T-helper 1 cell treated with Interleukin-12 subunit alpha and Interleukin-12 subunit beta and Interleukin-4 antibody, amounts not matched to agents 30 μg/mL and 1 μg/mL, for 36 hours (primary cell): ENCODE data around the gene SETBP1.

Experiments used
- H3K27ac Mint-ChIP-seq: one replicate; pipeline ENCODE4 v1.8.0; 2021; ENCODE audit warnings: mild to moderate bottlenecking, mixed read lengths
- H3K27me3 Mint-ChIP-seq: one replicate; pipeline ENCODE4 v1.8.0; 2021; ENCODE audit warnings: low read depth, mixed read lengths
- H3K36me3 Mint-ChIP-seq: one replicate; pipeline ENCODE4 v1.8.0; 2021; ENCODE audit warnings: low read depth, mixed read lengths
- H3K4me1 Mint-ChIP-seq: one replicate; pipeline ENCODE4 v1.8.0; 2021; ENCODE audit warnings: low read depth, mixed read lengths
- H3K4me3 Mint-ChIP-seq: one replicate; pipeline ENCODE4 v1.8.0; 2021; ENCODE audit warnings: mild to moderate bottlenecking, moderate library complexity, mixed read lengths
- H3K9me3 Mint-ChIP-seq: one replicate; pipeline ENCODE4 v1.8.0; 2021; ENCODE audit warnings: mixed read lengths

Gene SETBP1

GRCh38 chr18:44680273-44681075 lies at the start of gene SETBP1:
Gene SETBP1, plus strand, starts transcription at chr18:44680888. Its CDS starts 20,459 bp downstream, at chr18:44701347.
- Mint-ChIP-seq H3K4me1 (peaks cover 8% of the 10 kb centered on the region), H3K36me3 (no peaks in the 10 kb centered on the region), H3K27me3 (peaks cover 16% of the 10 kb centered on the region), H3K4me3 (peak within 1 kb of the TSS; percentile 76), H3K9me3 (no peaks in the 10 kb centered on the region), H3K27ac (peak within 1 kb of the TSS; percentile 76)

- H3K4me3 Mint-ChIP-seq: no peak overlapping the region
- no peak overlapping the region for H3K27ac Mint-ChIP-seq
- no peaks in the 10 kb centered on the region for H3K36me3 Mint-ChIP-seq
- H3K4me1 Mint-ChIP-seq: peaks cover 5% of the 10 kb centered on the region
- H3K9me3 Mint-ChIP-seq: no peaks in the 10 kb centered on the region
- H3K27me3 Mint-ChIP-seq: no peaks in the 10 kb centered on the region
Measured at GRCh38 chr18:44632469-44633145, 48.1 kb upstream of the SETBP1 start.

- no peaks in the 10 kb centered on the region for H3K9me3 Mint-ChIP-seq
- no peaks in the 10 kb centered on the region for H3K36me3 Mint-ChIP-seq
- no peak overlapping the region for H3K4me3 Mint-ChIP-seq
- H3K27me3 Mint-ChIP-seq: no peaks in the 10 kb centered on the region
- no peak overlapping the region for H3K27ac Mint-ChIP-seq
- H3K4me1 Mint-ChIP-seq: peaks cover 3% of the 10 kb centered on the region
Measured at GRCh38 chr18:44635546-44635945, 45.1 kb upstream of the SETBP1 start.

- Mint-ChIP-seq H3K27ac (no peak overlapping the region), H3K36me3 (no peaks in the 10 kb centered on the region), H3K27me3 (no peaks in the 10 kb centered on the region), H3K4me1 (peaks cover 3% of the 10 kb centered on the region), H3K4me3 (no peak overlapping the region), H3K9me3 (no peaks in the 10 kb centered on the region)
Measured at GRCh38 chr18:44636241-44636640, 44.4 kb upstream of the SETBP1 start.

GRCh38 chr18:44637210-44638033 lies 43.3 kb upstream of the SETBP1 start:
- Mint-ChIP-seq H3K9me3 (no peaks in the 10 kb centered on the region), H3K4me1 (peaks cover 3% of the 10 kb centered on the region), H3K4me3 (peak overlapping the region; percentile 25), H3K36me3 (no peaks in the 10 kb centered on the region), H3K27me3 (peaks cover 3% of the 10 kb centered on the region), H3K27ac (peak overlapping the region; percentile 50)

- H3K4me3 Mint-ChIP-seq: no peak overlapping the region
- H3K9me3 Mint-ChIP-seq: no peaks in the 10 kb centered on the region
- H3K27me3 Mint-ChIP-seq: peaks cover 7% of the 10 kb centered on the region
- H3K4me1 Mint-ChIP-seq: peaks cover 3% of the 10 kb centered on the region
- H3K27ac Mint-ChIP-seq: no peak overlapping the region
- no peaks in the 10 kb centered on the region for H3K36me3 Mint-ChIP-seq
Measured at GRCh38 chr18:44638034-44638540, 42.6 kb upstream of the SETBP1 start.

- Mint-ChIP-seq H3K4me1 (peaks cover 3% of the 10 kb centered on the region), H3K4me3 (no peak overlapping the region), H3K9me3 (no peaks in the 10 kb centered on the region), H3K36me3 (no peaks in the 10 kb centered on the region), H3K27ac (no peak overlapping the region), H3K27me3 (peaks cover 11% of the 10 kb centered on the region)
Measured at GRCh38 chr18:44638811-44639210, 41.9 kb upstream of the SETBP1 start.

GRCh38 chr18:44643004-44643403 lies 37.7 kb upstream of the SETBP1 start:
- Mint-ChIP-seq H3K4me3 (no peak overlapping the region), H3K27ac (no peak overlapping the region), H3K27me3 (peaks cover 24% of the 10 kb centered on the region), H3K4me1 (no peaks in the 10 kb centered on the region), H3K36me3 (no peaks in the 10 kb centered on the region), H3K9me3 (no peaks in the 10 kb centered on the region)

- H3K4me1 Mint-ChIP-seq: no peaks in the 10 kb centered on the region
- no peaks in the 10 kb centered on the region for H3K9me3 Mint-ChIP-seq
- H3K36me3 Mint-ChIP-seq: no peaks in the 10 kb centered on the region
- H3K27ac Mint-ChIP-seq: no peak overlapping the region
- H3K4me3 Mint-ChIP-seq: no peak overlapping the region
- peaks cover 30% of the 10 kb centered on the region for H3K27me3 Mint-ChIP-seq
Measured at GRCh38 chr18:44651478-44651877, 29.2 kb upstream of the SETBP1 start.

GRCh38 chr18:44651918-44652572 lies 28.6 kb upstream of the SETBP1 start:
- no peak overlapping the region for H3K4me3 Mint-ChIP-seq
- no peaks in the 10 kb centered on the region for H3K9me3 Mint-ChIP-seq
- no peak overlapping the region for H3K27ac Mint-ChIP-seq
- no peaks in the 10 kb centered on the region for H3K36me3 Mint-ChIP-seq
- peaks cover 27% of the 10 kb centered on the region for H3K27me3 Mint-ChIP-seq
- no peaks in the 10 kb centered on the region for H3K4me1 Mint-ChIP-seq

GRCh38 chr18:44652722-44653121 lies 28.0 kb upstream of the SETBP1 start:
- Mint-ChIP-seq H3K36me3 (no peaks in the 10 kb centered on the region), H3K4me1 (no peaks in the 10 kb centered on the region), H3K27ac (no peak overlapping the region), H3K4me3 (no peak overlapping the region), H3K9me3 (no peaks in the 10 kb centered on the region), H3K27me3 (peaks cover 22% of the 10 kb centered on the region)

GRCh38 chr18:44654573-44654972 lies 26.1 kb upstream of the SETBP1 start:
- Mint-ChIP-seq H3K36me3 (no peaks in the 10 kb centered on the region), H3K9me3 (no peaks in the 10 kb centered on the region), H3K4me3 (no peak overlapping the region), H3K4me1 (no peaks in the 10 kb centered on the region), H3K27me3 (peaks cover 27% of the 10 kb centered on the region), H3K27ac (no peak overlapping the region)

GRCh38 chr18:44655435-44655834 lies 25.3 kb upstream of the SETBP1 start:
- H3K4me1 Mint-ChIP-seq: no peaks in the 10 kb centered on the region
- H3K36me3 Mint-ChIP-seq: no peaks in the 10 kb centered on the region
- no peak overlapping the region for H3K4me3 Mint-ChIP-seq
- H3K27ac Mint-ChIP-seq: no peak overlapping the region
- H3K9me3 Mint-ChIP-seq: no peaks in the 10 kb centered on the region
- peaks cover 31% of the 10 kb centered on the region for H3K27me3 Mint-ChIP-seq

GRCh38 chr18:44659771-44660170 lies 20.9 kb upstream of the SETBP1 start:
- no peaks in the 10 kb centered on the region for H3K9me3 Mint-ChIP-seq
- H3K4me3 Mint-ChIP-seq: no peak overlapping the region
- peaks cover 41% of the 10 kb centered on the region for H3K27me3 Mint-ChIP-seq
- no peak overlapping the region for H3K27ac Mint-ChIP-seq
- H3K4me1 Mint-ChIP-seq: no peaks in the 10 kb centered on the region
- no peaks in the 10 kb centered on the region for H3K36me3 Mint-ChIP-seq
